HEK293T (cell line): ENCODE results near the gene FBXO28.

Experiments
- L3MBTL2 ChIP-seq: fragments of 450-650 bp; conservative IDR thresholded peaks from 2 replicates; pipeline ENCODE4 v1.6.1; 2016; ENCODE audit warnings: mild to moderate bottlenecking
- LEF1 ChIP-seq: fragments of 450-650 bp; IDR thresholded peaks from 2 replicates; pipeline ENCODE4 v1.6.1; 2017; ENCODE audit warnings: mild to moderate bottlenecking, borderline replicate concordance

- TF ChIP-seq L3MBTL2 = no peak
- no peak for TF ChIP-seq LEF1
Measured at GRCh38 chr1:224192082-224192788, 78.3 kb downstream of the FBXO28 start.
